ENCODE data around the gene HEG1.

GRCh38 chr3:124969190-124969589 lies 86.6 kb downstream of the HEG1 start:
- TF ChIP-seq CTCF (IDR thresholded peaks at IDR 0.05) (no peak), POLR2AphosphoS5 (IDR thresholded peaks at IDR 0.05) (no peak), POLR2A (IDR thresholded peaks at IDR 0.05) (no peak), EP300 (IDR thresholded peaks at IDR 0.05) (no peak)

Measured in stomach (tissue), 4 donors.